ENCODE results near the gene SLC8A1.

DNA sequence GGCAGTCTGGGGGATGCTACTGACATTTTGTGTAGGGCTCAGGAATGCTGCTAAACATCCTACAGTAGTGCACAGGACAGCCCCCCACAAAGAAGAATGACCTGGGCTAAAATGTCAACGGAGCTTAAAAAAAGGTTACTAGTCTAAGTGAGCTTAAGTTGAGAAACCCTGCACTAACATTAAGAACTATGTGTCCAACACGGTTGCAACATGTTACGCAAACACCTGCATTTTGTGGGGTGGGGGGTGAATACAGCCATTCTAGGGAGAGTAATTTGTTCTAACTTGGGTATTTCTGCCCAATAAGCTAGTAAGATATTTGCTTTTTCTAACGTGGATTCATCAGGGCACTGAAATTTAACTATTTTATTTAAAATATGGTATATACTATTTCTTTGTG is 57.9 kb downstream of the SLC8A1 start:
- no peak for TF ChIP-seq POLR2A (IDR thresholded peaks at IDR 0.05)
- TF ChIP-seq, protein P1, sequence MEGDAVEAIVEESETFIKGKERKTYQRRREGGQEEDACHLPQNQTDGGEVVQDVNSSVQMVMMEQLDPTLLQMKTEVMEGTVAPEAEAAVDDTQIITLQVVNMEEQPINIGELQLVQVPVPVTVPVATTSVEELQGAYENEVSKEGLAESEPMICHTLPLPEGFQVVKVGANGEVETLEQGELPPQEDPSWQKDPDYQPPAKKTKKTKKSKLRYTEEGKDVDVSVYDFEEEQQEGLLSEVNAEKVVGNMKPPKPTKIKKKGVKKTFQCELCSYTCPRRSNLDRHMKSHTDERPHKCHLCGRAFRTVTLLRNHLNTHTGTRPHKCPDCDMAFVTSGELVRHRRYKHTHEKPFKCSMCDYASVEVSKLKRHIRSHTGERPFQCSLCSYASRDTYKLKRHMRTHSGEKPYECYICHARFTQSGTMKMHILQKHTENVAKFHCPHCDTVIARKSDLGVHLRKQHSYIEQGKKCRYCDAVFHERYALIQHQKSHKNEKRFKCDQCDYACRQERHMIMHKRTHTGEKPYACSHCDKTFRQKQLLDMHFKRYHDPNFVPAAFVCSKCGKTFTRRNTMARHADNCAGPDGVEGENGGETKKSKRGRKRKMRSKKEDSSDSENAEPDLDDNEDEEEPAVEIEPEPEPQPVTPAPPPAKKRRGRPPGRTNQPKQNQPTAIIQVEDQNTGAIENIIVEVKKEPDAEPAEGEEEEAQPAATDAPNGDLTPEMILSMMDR (IDR thresholded peaks at IDR 0.05) = no peak
- no peak for TF ChIP-seq POLR2AphosphoS5 (IDR thresholded peaks at IDR 0.05)
- TF ChIP-seq EP300 (IDR thresholded peaks at IDR 0.05; ENCODE audit: low read depth) = no peak
